ENCODE data around the gene SIPA1L3.

The SIPA1L3 gene

DNA sequence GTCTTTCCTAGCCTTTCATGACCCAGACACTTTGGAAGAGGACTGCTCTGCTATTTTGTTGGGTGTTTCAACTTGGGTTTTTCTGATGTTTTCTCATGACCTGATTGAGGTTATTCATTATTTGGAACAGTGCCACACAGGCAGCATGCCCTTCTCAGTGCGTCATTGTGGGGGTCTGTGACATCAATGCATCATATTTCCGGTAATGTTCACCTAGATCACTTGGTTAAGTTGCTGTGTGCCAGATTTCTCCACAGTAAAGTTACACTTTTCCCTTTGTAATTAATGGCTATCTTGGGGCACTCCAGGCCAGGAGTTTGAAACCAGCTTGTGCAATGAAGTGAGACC is 124.4 kb downstream of the SIPA1L3 start:
- H3K27me3 ChIP-seq (ENCODE audit: control insufficient read depth, insufficient read depth, low read length) = no peaks in the 10 kb centered on the region
- H3K4me1 ChIP-seq (ENCODE audit: control insufficient read depth, insufficient read depth, low read length) = peaks cover 5% of the 10 kb centered on the region
- no peak overlapping the region for H3K4me3 ChIP-seq (ENCODE audit: low read length)
- H3K36me3 ChIP-seq (ENCODE audit: control insufficient read depth, insufficient read depth, low read length) = no peaks in the 10 kb centered on the region
- DNase-seq (ENCODE audit: low read depth, low spot score) = no peak
- no peak overlapping the region for H3K27ac ChIP-seq (ENCODE audit: low read length)
- no peaks in the 10 kb centered on the region for H3K9me3 ChIP-seq (ENCODE audit: control insufficient read depth, insufficient read depth, low read length)
- no CpG with 5 or more reads among the region's 2 CpGs for WGBS (ENCODE audit: insufficient coverage, insufficient read length)

DNA sequence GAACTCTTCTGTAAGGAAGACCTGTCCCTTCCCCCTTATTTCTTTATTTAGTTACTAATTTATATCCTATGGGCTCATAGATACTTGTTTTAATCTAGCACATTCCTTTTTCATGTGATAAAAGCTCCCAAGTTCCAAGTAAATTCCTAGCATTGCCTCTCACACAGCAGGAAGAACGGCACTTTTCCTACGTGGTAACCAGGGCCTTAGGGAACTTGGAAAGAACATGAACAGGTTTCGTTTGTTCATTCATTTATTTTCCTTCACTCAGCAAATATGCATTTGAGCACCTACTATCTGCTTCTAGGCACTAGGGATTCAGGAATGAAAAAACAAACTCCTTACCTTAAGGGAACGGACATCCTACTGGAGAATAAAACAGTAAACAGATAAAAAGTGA is 125.1 kb downstream of the SIPA1L3 start:
- H3K4me3 ChIP-seq (ENCODE audit: low read length) = no peak overlapping the region
- no peaks in the 10 kb centered on the region for H3K9me3 ChIP-seq (ENCODE audit: control insufficient read depth, insufficient read depth, low read length)
- DNase-seq (ENCODE audit: low read depth, low spot score) = no peak
- no peaks in the 10 kb centered on the region for H3K27me3 ChIP-seq (ENCODE audit: control insufficient read depth, insufficient read depth, low read length)
- no CpG with 5 or more reads among the region's 4 CpGs for WGBS (ENCODE audit: insufficient coverage, insufficient read length)
- no peak overlapping the region for H3K27ac ChIP-seq (ENCODE audit: low read length)
- H3K4me1 ChIP-seq (ENCODE audit: control insufficient read depth, insufficient read depth, low read length) = peaks cover 5% of the 10 kb centered on the region
- H3K36me3 ChIP-seq (ENCODE audit: control insufficient read depth, insufficient read depth, low read length) = no peaks in the 10 kb centered on the region

DNA sequence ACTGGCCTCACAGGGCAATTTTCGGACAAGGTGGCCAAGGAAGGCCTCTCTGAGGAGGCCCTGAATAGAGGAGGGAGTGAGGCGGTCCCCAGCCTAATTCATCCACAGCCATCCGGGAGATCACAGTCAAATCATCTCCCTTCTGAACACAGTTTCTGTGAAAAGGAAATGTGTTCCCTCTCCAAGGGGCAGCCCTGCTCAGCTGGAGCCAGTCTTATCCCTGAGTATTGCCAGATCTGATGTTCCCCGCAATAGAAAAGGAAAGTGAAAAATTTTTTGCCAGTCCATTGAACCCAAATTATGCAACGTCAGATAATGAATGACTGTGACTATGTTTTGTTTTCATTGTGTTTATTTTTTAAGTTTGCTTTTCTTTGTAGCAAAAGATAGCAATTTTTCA is 125.9 kb downstream of the SIPA1L3 start:
- no peak for DNase-seq (ENCODE audit: low read depth, low spot score)
- Histone ChIP-seq H3K27ac (ENCODE audit: low read length) (no peak overlapping the region), H3K4me3 (ENCODE audit: low read length) (no peak overlapping the region), H3K9me3 (ENCODE audit: control insufficient read depth, insufficient read depth, low read length) (no peaks in the 10 kb centered on the region), H3K4me1 (ENCODE audit: control insufficient read depth, insufficient read depth, low read length) (peaks cover 5% of the 10 kb centered on the region), H3K36me3 (ENCODE audit: control insufficient read depth, insufficient read depth, low read length) (no peaks in the 10 kb centered on the region), H3K27me3 (ENCODE audit: control insufficient read depth, insufficient read depth, low read length) (no peaks in the 10 kb centered on the region)
- WGBS (ENCODE audit: insufficient coverage, insufficient read length) = no CpG with 5 or more reads among the region's 5 CpGs

DNA sequence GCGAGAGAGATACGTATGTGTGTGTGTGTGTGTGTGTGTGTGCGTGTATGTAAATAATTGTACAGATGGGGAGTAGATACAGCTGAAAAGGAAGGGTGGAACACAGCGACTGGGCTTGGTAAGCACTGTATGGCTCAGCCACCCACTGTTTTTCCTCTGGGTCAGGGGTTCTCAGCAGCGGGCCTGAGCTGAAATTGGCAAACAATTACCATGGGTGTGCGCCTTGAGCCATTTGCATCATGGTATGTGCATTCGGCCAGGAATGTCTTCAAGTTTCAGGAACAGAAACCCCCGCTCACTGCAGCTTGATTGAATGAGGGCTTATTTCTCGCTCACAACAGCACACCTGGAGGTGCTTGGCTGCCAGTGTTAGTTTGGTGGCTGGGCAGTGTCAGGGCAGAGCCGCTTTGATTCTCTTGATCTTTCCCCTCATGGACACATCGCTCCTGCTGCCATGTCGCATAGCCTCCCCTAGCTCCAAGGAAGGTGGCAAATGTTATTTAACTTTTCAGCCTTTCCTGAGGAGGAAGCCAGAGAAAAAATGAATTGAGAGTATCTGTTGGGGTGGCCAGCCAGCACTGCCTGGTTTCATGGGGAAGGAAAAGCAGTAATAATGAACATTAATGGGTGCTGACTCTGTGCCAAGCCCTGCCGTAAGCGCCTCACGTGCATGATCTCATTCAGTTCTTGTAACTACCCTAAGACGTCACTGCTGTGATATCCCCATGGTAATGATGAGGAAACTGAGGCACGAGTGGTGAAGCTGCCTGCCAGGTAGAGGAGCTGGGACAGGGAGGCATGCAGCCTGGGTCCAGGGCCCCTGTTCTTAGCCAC is 126.9 kb downstream of the SIPA1L3 start:
- H3K4me1 ChIP-seq (ENCODE audit: control insufficient read depth, insufficient read depth, low read length) = peaks cover 5% of the 10 kb centered on the region
- no peak overlapping the region for H3K27ac ChIP-seq (ENCODE audit: low read length)
- no peak for DNase-seq (ENCODE audit: low read depth, low spot score)

DNA sequence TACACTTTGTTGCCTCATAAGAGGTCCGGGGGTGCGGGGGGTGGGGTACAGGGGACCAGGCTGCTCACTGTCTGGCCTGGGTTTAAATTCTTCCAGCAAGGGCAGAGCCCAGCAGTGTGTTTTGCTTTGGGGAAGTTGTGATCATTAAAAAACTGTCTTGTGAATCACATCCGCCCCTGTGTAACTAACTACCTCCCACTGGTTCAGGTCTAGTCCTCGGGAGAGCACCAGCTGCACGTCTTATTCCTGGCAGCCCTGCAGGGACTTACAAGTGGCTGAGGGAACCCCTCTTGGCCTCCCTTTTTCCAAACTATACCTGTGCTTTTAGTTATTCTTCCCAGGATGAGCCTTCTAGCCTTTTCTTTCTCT is 127.5 kb downstream of the SIPA1L3 start:
- peaks cover 5% of the 10 kb centered on the region for H3K4me1 ChIP-seq (ENCODE audit: control insufficient read depth, insufficient read depth, low read length)
- H3K36me3 ChIP-seq (ENCODE audit: control insufficient read depth, insufficient read depth, low read length) = no peaks in the 10 kb centered on the region
- no peaks in the 10 kb centered on the region for H3K9me3 ChIP-seq (ENCODE audit: control insufficient read depth, insufficient read depth, low read length)
- no peak overlapping the region for H3K27ac ChIP-seq (ENCODE audit: low read length)
- DNase-seq (ENCODE audit: low read depth, low spot score) = no peak
- H3K4me3 ChIP-seq (ENCODE audit: low read length) = no peak overlapping the region
- H3K27me3 ChIP-seq (ENCODE audit: control insufficient read depth, insufficient read depth, low read length) = no peaks in the 10 kb centered on the region
- WGBS (ENCODE audit: insufficient coverage, insufficient read length) = no CpG with 5 or more reads among the region's 5 CpGs

More for the DNA sequence above, 126.9 kb downstream of the SIPA1L3 start:
- no CpG with 5 or more reads among the region's 17 CpGs for WGBS (ENCODE audit: insufficient coverage, insufficient read length)
- Histone ChIP-seq H3K27me3 (ENCODE audit: control insufficient read depth, insufficient read depth, low read length) (no peaks in the 10 kb centered on the region), H3K36me3 (ENCODE audit: control insufficient read depth, insufficient read depth, low read length) (no peaks in the 10 kb centered on the region), H3K4me3 (ENCODE audit: low read length) (no peak overlapping the region), H3K9me3 (ENCODE audit: control insufficient read depth, insufficient read depth, low read length) (no peaks in the 10 kb centered on the region)

DNA sequence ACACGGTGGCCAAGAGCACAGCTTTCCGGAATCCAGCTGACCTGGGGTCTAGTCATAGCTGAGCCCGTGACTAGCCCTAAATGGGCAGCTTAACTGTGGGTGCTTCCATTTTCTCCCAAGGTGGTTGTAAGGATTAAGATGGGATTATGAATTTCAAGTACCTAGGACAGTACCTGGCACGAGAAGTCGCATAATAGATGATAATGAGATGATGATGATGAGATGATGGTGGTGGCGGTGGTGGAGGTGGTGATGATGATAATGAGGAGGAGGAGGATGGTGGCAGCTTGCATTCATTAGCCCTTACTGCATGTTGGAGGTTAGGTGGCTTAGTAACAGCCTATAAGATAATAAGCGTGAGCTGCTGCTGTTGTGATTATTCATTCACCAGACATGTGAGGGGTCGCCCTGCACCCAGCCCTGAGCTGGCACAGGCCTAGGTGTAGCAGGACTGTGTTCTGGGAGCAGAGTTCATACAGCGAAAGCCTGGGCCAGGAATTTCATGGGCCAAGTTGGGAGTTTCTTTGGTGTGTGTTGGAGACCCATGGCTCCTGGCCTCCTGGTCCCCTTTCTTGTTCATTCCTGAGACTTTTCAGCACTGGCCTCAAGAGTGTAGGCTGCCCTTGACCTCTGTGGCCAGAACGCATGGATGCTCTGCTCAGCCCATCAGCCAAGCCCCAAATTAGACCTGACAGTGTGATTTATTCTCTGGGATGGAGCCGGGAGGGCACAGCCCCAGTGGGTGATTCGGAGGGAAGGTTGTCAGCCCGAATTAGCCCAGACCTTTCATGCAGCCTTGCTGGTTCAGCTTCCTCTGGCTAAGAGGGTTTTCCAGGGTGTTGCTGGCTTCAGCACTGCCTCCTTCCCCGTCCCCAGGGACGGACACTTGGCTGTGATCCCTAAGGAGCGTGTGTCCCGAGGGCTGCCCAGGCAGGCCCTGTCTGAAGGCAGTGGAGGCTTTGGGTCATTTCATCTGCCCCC is 128.8 kb downstream of the SIPA1L3 start:
- DNase-seq (ENCODE audit: low read depth, low spot score) = no peak
- H3K4me1 ChIP-seq (ENCODE audit: control insufficient read depth, insufficient read depth, low read length) = peaks cover 5% of the 10 kb centered on the region
- no peaks in the 10 kb centered on the region for H3K27me3 ChIP-seq (ENCODE audit: control insufficient read depth, insufficient read depth, low read length)
- H3K36me3 ChIP-seq (ENCODE audit: control insufficient read depth, insufficient read depth, low read length) = no peaks in the 10 kb centered on the region
- no peaks in the 10 kb centered on the region for H3K9me3 ChIP-seq (ENCODE audit: control insufficient read depth, insufficient read depth, low read length)
- no peak overlapping the region for H3K27ac ChIP-seq (ENCODE audit: low read length)
- WGBS (ENCODE audit: insufficient coverage, insufficient read length) = 100% methylated on average over 2 of the region's 17 CpGs
- H3K4me3 ChIP-seq (ENCODE audit: low read length) = no peak overlapping the region

DNA sequence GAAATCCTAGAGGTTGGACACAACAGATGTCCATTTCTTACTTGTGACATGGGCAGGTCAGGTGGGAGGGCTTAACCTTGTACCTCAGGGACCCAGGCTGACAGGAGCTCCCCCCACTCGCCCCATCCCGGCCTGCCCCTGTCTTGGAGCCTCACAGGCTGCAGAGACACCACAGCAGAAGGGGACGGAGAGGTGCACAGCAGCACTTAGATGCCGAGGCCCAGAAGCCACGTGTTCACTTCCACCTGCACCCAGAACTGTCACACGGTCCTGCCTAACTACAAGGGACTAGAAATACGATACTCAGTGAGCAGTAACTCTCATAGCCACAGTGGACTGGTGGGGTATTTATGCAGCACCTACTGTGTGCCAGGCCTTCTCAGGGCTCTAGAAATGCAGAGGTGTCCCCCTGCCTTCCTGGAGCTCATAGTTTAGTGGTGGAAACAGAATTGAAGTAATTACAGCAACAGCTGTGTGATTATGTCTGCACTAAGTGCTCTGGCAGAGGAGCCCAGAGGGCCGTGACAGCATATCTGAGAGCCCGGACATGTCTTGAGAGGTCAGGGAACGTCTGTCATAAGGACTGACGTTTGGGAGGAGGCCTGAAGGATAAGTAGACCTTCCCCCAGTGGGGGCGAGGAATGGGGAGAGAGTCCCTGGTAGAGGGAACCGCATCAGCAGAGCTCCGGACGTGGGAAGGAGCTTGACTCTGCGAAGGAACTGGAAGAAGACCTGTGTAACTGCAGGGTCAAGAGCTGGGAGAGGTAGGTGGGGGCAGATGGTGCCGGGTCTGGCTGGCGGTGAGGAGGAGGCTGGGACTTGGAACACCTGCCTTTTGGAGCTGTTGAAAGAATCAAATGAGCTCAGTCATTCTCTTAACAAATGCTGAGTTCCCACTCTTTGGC is 130.0 kb downstream of the SIPA1L3 start:
- DNase-seq (ENCODE audit: low read depth, low spot score) = no peak
- WGBS (ENCODE audit: insufficient coverage, insufficient read length) = no CpG with 5 or more reads among the region's 18 CpGs
- H3K27me3 ChIP-seq (ENCODE audit: control insufficient read depth, insufficient read depth, low read length) = no peaks in the 10 kb centered on the region
- H3K9me3 ChIP-seq (ENCODE audit: control insufficient read depth, insufficient read depth, low read length) = no peaks in the 10 kb centered on the region
- H3K4me1 ChIP-seq (ENCODE audit: control insufficient read depth, insufficient read depth, low read length) = peaks cover 5% of the 10 kb centered on the region
- no peak overlapping the region for H3K4me3 ChIP-seq (ENCODE audit: low read length)
- H3K36me3 ChIP-seq (ENCODE audit: control insufficient read depth, insufficient read depth, low read length) = no peaks in the 10 kb centered on the region
- H3K27ac ChIP-seq (ENCODE audit: low read length) = no peak overlapping the region

DNA sequence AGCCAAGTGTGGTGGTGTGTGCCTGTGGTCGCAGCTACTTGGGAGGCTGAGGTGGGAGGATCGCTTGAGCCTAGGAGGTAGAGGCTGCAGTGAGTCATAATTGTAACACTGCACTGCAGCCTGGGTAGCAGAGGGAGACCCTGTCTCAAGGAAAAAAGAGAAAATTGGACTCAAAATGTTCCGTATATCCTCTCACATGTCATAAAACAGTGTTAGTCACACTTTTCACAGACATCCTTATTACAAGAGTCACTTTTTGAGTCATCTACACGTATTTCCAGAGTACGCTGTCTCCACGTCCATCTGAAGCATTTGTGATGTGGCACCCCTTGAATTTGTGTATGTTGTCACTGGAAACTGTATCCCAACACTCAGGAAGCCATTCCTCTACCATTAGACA is 133.0 kb downstream of the SIPA1L3 start:
- no peak overlapping the region for H3K27ac ChIP-seq (ENCODE audit: low read length)
- H3K27me3 ChIP-seq (ENCODE audit: control insufficient read depth, insufficient read depth, low read length) = no peaks in the 10 kb centered on the region
- H3K4me3 ChIP-seq (ENCODE audit: low read length) = no peak overlapping the region
- peaks cover 5% of the 10 kb centered on the region; the same call in 1 of the 2 replicates for H3K4me1 ChIP-seq (ENCODE audit: control insufficient read depth, insufficient read depth, low read length)
- no peaks in the 10 kb centered on the region for H3K9me3 ChIP-seq (ENCODE audit: control insufficient read depth, insufficient read depth, low read length)
- no peak for DNase-seq (ENCODE audit: low read depth, low spot score)
- no CpG with 5 or more reads among the region's 6 CpGs for WGBS (ENCODE audit: insufficient coverage, insufficient read length)
- no peaks in the 10 kb centered on the region for H3K36me3 ChIP-seq (ENCODE audit: control insufficient read depth, insufficient read depth, low read length)

DNA sequence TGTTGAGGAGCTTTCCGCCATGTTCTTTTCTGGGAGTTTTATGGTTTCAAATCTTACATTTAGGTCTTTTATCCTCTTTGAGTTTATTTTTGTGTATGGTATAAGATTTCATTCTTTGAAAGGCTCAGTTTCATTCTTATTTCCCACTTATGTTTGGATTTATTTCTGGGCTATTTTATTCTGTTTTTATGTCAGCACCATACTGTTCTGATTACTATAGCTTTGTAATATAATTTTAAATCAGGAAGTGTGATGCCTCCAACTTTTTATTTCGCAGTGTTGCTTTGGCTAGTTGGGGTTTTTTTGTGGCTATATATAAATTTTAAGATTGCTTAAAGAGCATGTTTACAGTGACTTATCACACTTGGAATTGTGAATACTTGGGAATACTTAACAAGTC is 135.1 kb downstream of the SIPA1L3 start:
- Histone ChIP-seq H3K9me3 (ENCODE audit: control insufficient read depth, insufficient read depth, low read length) (no peaks in the 10 kb centered on the region), H3K4me3 (ENCODE audit: low read length) (no peak overlapping the region), H3K4me1 (ENCODE audit: control insufficient read depth, insufficient read depth, low read length) (peaks cover 5% of the 10 kb centered on the region; the same call in 1 of the 2 replicates), H3K27me3 (ENCODE audit: control insufficient read depth, insufficient read depth, low read length) (no peaks in the 10 kb centered on the region), H3K27ac (ENCODE audit: low read length) (no peak overlapping the region), H3K36me3 (ENCODE audit: control insufficient read depth, insufficient read depth, low read length) (no peaks in the 10 kb centered on the region)
- no CpG with 5 or more reads among the region's 2 CpGs for WGBS (ENCODE audit: insufficient coverage, insufficient read length)
- DNase-seq (ENCODE audit: low read depth, low spot score) = no peak

DNA sequence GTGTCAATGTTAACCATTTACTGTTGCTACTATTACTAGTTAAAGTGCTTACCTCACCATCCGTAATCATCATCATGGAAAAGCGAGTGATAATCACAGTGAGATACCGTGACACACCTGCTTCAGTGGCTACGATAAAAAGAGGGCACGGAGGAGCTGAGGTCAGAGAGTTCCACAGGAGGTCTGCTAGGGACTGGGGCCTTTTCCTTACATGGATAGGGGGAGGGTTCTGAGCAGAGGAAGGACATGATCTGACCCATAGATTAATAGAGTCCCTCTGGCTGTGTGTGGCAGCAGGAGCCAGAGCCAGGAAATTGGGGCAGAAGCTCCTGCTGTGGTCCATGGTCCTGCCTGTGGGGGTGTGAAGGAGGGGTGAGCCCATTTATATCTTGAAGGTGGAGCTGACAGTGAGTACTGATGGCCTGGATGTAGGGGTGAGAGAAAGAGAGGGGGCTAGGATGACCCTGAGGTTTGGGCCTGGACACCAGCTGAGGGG is 136.7 kb downstream of the SIPA1L3 start:
- Histone ChIP-seq H3K4me1 (ENCODE audit: control insufficient read depth, insufficient read depth, low read length) (peaks cover 5% of the 10 kb centered on the region; the same call in 1 of the 2 replicates), H3K27me3 (ENCODE audit: control insufficient read depth, insufficient read depth, low read length) (no peaks in the 10 kb centered on the region), H3K9me3 (ENCODE audit: control insufficient read depth, insufficient read depth, low read length) (no peaks in the 10 kb centered on the region), H3K27ac (ENCODE audit: low read length) (no peak overlapping the region), H3K4me3 (ENCODE audit: low read length) (no peak overlapping the region), H3K36me3 (ENCODE audit: control insufficient read depth, insufficient read depth, low read length) (no peaks in the 10 kb centered on the region)
- no peak for DNase-seq (ENCODE audit: low read depth, low spot score)
- WGBS (ENCODE audit: insufficient coverage, insufficient read length) = no CpG with 5 or more reads among the region's 5 CpGs

All from iPS DF 6.9 (cell line).